Medulla oblongata (tissue), 1 donor: ENCODE data around the gene SDHA.

ENCODE experiments used
- DNase-seq: peaks from one replicate; pipeline ENCODE4 v3.0.0-alpha.2; 2015; ENCODE audit errors: extremely low spot score

The SDHA gene

GRCh38 chr5:217494-218456 is at the start of gene SDHA, which contains the start of gene CCDC127:
SDHA (plus strand) TSS chr5:218320; CDS start chr5:218356, 36 bp downstream.
CCDC127 (minus strand) TSS chr5:218153; CDS start chr5:216849, 1,304 bp downstream.
- DNase-seq, result peak; percentile 96

- no peak for DNase-seq
Measured at GRCh38 chr5:169071-169727, 48.9 kb upstream of the SDHA start.

GRCh38 chr5:169728-170094 is 48.4 kb upstream of the SDHA start:
- DNase-seq, result no peak

DNA sequence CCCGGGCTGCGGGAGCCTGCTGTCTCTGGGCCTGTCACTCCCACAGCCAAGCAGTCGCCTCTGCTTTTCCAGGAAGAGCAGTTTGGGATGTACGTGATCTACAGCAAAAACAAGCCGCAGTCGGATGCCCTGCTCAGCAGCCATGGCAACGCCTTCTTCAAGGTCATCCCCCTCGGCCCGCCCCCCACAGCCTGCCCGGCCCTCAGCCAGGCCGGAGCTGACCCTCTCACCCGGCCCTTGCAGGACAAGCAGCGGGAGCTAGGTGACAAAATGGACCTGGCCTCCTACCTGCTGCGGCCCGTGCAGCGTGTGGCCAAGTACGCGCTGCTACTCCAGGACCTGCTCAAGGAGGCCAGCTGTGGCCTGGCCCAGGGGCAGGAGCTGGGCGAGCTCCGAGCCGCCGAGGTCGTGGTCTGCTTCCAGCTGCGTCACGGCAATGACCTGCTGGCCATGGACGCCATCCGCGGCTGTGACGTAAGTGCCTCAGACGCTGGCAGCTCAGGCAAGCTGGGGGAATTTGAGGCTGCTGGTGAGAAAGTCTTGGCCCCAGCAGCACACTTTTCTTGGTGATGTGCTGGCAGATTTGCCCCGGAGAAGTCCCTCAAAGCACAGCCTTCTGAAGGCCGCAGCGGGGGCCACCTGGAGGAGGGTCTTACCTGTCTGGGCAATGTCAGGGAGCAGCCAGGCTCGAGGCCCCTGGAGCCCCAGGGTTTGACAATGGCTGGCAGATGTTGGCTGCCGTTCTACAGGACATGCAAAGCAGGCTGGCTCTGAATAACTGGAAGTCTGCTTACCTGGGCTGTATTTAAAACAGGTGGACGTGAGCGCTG is 46.9 kb upstream of the SDHA start:
- no peak for DNase-seq

- no peak for DNase-seq
Measured at GRCh38 chr5:171801-172331, 46.3 kb upstream of the SDHA start.

DNA sequence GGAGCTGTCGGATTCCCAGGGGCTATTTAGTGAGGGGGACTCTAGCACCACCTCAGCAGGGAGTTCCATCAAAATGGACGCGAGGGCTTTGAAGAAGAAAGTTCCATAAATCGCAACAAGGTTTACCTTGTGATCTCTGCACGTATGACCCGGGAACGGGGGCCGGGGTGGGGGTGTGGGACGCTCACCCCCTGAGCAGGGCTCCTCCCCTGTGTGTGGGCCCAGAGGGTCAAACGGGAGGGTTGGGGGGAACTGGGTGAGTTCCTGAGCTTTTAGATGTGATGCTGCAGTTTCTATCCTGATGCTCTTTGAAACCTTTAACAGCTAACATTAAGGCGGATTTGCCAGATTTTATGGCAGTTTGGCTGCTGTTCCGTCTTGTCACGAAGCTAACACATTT is 45.7 kb upstream of the SDHA start:
- DNase-seq, result no peak

- DNase-seq, result no peak
Measured at GRCh38 chr5:172841-173251, 45.3 kb upstream of the SDHA start.

- DNase-seq, result no peak
Measured at GRCh38 chr5:173392-174290, 44.5 kb upstream of the SDHA start.

DNA sequence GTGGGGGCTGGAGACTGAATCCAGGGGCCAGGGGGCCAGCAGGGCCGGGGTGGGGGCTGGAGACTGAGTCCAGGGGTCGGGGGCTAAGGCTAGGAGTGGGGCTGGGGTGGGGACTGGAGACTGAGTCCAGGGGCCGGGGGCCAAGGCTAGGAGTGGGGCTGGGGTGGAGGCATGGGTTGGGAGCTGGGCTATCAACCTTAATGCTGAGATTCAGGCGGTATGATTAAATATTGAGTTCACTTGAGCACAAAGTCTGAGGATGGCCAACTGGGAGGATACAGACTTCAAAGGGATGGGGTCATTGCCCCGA is 43.9 kb upstream of the SDHA start:
- no peak for DNase-seq

DNA sequence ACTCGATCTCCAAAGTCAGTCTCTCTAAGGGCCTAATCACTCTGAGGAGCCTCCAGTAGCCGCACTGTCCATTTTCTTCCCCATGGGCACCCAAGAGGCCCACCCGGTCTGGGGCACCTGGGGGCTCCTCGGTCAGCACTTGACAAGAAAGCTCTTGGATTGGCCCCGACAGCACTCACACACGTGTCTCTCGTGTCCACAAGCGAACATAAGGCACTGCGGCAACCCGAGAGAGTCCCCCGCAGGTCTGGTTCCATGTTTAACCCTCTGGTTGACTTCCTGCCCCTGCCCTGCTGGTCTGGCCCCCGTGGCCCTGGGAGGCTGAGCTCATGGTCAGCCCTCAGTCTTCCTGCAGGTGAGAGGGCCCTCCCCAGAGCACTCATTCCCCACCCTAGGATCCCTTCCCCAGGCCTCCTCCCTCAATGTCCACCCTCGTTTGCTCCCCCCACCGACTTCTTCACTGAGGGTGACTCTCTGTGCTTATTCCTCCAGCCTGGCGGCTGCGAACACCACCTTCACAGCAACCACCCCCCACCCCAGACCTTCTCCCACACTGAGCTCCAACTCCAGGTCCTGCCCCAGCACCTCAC is 43.1 kb upstream of the SDHA start:
- DNase-seq, result no peak

DNA sequence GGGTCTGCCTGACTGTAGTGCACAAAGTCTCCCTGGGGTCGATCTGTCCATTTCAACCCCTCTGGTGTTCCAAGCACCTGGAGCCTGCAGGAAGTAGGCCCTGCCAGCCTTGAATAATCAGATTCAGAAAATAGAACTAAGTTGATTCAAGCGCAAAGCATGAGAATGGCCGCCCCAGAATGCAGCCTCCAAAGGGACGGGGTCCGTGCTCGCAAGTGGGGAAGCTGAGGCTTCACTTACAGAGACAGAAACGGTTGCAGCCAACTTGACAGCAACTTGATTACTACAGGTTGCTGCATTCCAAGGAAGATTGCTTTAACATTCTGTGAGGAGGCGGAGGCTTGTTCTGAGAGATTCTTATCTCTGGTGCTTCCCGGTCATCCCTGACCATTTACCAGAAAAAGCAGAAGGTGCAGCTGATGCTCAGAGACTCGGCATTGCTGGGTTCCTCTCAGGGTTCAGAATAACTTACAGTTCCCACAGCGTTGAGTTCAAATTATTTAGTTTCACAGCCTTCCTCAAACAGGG is 41.8 kb upstream of the SDHA start:
- DNase-seq, result no peak

GRCh38 chr5:178110-178509 is 40.0 kb upstream of the SDHA start:
- no peak for DNase-seq

DNA sequence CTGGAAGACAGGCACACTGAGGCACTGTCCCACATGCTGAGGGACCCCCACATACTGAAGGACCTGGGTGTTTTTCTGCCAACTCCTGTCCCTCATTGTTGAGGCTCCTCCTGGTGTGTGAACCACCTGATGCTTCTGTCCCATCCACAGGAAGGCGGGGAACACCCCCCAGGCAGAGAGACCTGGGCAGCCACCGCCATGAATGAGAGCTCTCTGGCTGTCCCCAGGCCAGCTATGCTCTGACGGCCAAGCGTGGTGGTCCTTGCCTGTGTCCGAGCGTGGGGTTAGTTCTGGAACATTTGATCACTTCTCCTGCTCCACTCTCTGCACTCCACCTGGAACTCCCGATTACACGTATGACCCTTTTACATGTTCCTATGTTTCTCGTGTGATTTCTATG is 38.7 kb upstream of the SDHA start:
- DNase-seq, result no peak

DNA sequence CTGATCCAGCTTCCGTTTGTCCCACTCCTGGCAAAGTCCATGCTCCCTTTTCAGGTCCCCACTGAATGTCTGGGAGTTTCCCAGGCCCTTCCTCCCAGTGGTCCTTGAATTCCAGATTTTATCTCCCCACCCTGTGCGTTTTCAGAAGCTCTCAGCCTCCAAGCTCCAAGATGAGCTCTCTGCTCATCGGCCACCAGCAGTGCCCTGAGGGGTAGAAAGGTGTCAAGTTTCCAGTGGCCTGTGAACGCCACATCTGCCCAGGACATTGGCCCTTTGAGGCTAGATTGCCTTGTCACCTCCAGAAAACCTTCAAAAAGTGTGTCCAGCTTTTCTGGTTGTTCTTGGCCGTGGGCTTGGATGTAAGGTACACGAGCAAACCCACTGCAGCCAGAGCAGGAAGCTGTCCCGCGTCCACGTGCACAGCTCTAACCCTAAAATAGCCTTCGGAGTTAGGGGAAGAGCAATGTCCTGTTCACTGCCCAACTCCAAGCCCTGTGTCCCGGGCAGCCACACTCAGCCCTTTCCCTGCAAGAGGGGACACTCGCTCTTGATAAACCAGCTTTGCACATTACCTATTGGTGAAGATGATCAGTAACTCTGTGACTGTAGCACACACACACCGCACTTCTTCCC is 37.7 kb upstream of the SDHA start:
- DNase-seq, result no peak

DNA sequence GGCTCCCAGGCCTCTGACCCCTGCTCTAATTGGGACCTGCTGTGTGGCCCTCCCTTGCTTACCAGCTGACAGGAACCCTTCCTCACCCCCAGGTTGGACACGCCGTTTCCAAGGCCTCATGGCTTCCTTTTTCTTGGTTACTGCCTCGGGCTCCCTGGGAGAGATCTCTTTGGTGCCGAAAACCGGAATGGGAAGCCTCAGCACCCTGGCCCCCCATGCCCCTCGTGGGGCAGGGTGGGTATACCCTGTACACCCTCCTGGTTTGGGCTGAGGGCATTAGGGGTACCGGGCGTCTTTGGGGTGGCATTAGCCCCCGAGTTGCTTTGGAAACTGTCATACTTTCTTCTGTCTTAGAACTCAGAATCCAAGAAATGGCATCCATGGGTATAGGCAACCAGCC is 37.0 kb upstream of the SDHA start:
- DNase-seq, result no peak

DNA sequence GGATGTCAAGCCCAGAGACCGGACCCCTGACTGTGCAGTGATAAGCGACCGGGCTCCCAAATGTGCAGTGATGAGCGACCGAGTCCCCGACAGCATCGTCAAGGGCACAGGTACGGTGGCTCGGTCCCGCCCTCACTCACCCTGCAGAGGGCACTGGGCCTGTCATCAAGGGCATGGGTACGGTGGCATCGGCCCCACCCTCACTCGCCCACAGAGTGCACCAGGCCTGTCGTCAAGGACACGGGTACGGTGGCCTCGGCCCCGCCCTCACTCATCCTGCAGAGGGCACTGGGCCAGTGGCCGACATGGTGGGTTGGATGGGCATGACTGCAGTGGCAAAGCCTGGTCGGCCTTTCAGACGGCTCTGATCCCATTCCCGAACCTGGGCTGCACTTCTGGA is 36.6 kb upstream of the SDHA start:
- DNase-seq, result no peak

DNA sequence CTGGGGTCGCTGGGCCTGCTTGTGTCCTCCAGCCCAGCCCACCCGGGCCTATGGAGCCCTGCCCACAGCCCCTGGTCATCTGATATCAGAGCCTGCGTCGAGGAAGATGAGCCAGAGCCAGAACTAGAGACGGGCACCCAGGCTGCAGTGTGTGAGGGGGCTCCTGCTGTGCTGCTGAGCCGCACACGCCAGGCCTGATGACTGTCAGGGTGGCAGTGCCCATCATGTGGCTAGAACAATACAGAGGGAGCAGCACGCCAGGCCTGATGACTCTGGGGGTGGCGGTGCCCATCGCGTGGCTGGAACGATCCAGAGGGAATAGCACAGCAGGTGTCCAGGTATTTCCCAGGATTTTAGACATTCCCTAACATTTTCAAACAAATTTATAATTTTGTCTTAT is 36.0 kb upstream of the SDHA start:
- no peak for DNase-seq

DNA sequence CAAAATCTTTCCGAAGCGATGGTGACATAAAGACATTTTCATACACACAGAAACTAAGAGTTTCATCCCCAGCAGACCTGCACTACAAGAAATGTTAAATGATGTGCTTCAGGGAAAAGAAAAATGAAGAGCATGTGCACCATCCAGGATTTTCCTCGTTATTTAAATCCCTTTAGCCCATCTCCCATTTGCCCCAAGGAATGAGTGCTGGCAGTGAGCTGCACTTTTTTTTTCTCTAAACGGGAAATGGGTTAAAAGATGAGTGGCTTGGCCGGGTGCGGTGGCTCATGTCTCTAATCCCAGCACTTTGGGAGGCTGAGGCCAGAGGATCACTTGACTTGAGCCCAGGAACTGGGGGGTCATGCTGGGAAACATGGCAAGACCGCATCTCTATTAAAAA is 33.6 kb upstream of the SDHA start:
- no peak for DNase-seq

DNA sequence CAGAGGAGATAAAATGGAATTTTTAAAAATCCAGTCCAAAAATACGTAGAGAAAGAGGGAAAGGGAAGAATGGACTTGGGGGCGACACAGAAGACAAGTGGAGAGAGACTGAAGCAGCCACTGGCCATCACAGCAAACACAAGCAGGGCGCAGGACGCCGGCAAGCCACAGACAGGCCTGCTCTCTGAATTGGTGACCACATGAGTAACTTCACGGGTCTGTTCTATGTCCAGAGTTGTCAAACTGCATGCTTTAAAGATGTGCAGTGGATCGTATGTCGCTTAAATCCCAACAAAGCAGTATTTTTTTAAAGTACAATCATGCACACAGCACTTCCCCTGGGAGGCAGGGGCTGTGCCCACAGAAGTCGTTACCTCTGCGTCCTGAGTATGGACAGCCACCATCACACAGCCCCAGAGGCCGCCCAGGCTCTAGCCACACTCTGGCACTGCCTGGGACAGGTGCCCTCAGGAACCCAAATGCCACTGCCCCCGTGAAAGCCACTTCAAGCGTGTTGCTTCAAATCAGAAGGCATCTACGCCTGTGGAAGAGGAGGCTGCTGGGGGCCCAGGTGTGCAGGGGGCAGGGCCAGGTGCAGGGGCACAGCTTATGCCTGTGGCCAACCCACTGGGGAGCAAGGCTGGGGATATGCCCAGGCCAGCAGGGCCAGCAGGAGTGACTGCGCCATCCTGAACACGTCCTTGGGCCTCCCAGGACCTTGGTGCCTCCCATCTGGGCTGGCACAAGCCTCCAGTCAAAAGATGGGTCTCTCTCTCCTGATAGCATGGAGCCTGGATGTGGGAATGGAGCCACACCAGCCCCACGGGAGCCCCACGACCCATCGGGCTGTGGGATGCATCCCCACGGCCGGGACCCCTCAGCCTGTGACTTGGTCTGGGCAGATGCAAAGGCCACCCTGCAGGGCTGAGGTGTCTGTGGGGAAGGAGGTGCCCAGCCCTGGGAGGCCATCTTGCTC is 32.7 kb upstream of the SDHA start:
- DNase-seq, result no peak
